ENCODE measurements around the gene WDFY2.

GRCh38 chr13:51620165-51620983 lies 36.1 kb downstream of the WDFY2 start:
- TF ChIP-seq CTCF (IDR thresholded peaks at IDR 0.05) (no peak), POLR2A (IDR thresholded peaks at IDR 0.05) (no peak)

All from upper lobe of left lung (tissue), 4 donors.